ENCODE data around the gene BEND7.
"Not testable (repeated sequence)": the region's sequence is repeated elsewhere in the genome, so short reads cannot be mapped to it uniquely, and the experiment has no call there.

The BEND7 gene

DNA sequence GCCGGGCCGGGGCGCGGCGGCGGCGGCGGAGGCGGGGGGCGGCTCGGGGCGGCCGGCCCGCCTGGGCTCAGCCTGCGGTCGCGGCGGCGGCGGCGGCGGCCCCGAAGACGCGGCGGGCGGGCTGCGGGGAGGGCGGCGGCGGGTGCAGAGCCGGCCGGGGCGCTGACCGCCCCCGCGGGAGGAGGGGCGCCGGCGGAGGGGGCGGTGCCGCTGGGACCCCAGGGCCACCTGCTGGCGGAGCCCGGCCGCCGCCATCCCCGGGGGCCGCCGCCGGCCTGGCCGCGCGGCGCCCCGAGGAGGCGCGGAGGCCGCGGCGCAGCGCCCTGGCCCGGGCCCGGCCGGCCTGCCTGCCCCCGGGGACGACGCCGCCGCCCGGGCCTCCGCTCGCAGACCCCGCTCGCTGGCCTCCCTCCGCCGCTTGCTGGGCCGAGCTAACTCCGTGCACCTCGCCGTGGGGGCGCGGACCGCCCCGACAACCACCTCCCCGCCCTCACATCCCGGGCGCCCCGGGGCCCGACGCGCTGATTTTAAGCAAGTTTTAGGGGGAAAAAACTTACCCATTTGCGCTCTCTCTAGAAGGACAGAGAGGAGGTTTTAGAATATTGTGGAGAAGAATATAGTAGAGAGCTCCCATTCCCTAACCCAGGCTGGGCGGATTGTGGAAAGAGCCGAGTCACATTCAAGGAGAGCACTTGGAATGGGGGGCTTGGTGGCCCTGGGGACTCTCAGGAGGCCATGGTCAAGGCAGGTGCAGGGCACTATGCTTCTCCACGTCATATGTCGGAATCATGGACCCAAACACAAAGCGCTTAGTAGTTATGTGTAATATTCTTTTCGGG lies at the start of gene BEND7:
BEND7 (minus strand) TSS at position 140 of the 839 bp plus-strand sequence. CDS start 481 bp downstream, outside the sequence.
- H3K4me1 Mint-ChIP-seq: peaks cover 6% of the 10 kb centered on the region
- ATAC-seq (peak; percentile 80), DNase-seq (peak in 1 of 2 donors; percentile 6)
- H3K4me3 Mint-ChIP-seq: peak within 1 kb of the TSS; percentile 72 to 73
- H3K27me3 Mint-ChIP-seq: peaks cover 65% of the 10 kb centered on the region
- no peak within 1 kb of the TSS for H3K27ac Mint-ChIP-seq
- H3K9me3 Mint-ChIP-seq: no peaks in the 10 kb centered on the region

- H3K4me3 Mint-ChIP-seq: no peak overlapping the region
- H3K4me1 Mint-ChIP-seq: no peaks in the 10 kb centered on the region
- ATAC-seq (no peak), DNase-seq (no peak)
- H3K27me3 Mint-ChIP-seq: peaks cover 36% of the 10 kb centered on the region
- peaks cover 0 to 11% of the 10 kb centered on the region in 2 donors for H3K9me3 Mint-ChIP-seq
- H3K27ac Mint-ChIP-seq: peak overlapping the region in 1 of 2 donors; percentile 55
Observed at GRCh38 chr10:13573960-13574359, 45.1 kb upstream of the BEND7 start.

DNA sequence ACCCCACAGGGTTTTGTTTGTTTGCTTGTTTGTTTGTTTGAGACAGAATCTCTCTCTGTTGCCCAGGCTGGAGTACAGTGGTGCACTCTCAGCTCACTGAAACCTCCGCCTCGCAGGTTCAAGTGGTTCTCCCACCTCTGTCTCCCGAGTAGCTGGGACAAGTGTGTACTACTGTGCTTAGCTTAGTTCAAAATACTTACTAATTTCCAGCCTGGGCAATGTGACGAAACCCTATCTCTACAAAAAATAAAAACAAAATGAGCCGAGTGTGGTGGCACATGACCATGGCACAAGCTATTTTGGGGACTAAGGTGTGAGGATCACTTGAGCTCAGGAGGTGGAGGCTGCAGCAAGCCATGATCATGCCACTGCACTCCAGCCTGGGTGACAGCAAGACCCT lies 42.7 kb upstream of the BEND7 start:
- Mint-ChIP-seq H3K4me3 (no peak overlapping the region), H3K27ac (no peak overlapping the region), H3K27me3 (peaks cover 23% of the 10 kb centered on the region), H3K9me3 (peaks cover 0 to 11% of the 10 kb centered on the region in 2 donors), H3K4me1 (no peaks in the 10 kb centered on the region)
- ATAC-seq (no peak), DNase-seq (no peak)

DNA sequence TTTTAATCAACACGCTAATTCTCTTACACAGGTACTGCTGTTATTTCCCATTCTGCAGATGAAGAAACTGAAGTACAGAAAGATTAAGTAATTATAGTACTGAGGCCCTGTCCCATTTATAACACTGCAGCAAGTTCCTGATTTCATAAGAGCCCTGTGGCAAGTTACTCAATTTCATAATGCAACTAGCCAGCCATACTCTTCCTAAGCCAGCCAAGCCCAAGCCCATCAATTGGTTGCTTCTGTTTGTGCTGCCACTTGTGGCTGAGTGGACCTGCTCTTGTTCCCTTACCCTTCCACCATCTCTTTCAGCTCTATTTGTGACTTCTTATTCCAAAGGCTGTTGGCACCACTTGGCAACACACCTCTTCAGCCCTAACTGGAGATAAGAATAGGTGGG lies 38.2 kb upstream of the BEND7 start:
- no peak for ATAC-seq
- H3K4me3 Mint-ChIP-seq: no peak overlapping the region

DNA sequence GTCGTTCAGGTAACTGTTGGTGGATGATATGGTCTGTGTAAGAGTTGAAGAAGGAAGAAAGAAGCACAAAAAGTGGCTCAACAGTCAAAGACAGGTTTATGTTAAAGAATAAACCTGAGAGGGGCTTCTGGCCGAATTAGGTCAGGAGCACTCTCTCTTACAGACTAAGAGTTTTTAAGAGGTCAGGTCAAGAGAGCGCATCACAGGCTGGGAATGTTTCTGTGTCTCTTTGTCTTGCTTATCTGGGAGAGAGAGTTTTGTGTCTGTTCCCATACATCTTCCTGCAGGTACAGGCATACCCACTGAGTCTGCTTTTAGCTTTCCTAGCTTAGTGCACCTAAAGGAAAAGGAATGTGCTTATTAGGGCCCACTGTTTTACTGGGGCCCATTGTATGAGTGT lies 35.8 kb upstream of the BEND7 start:
- ATAC-seq (no peak), DNase-seq (no peak)
- no peak overlapping the region for H3K27ac Mint-ChIP-seq

More for the DNA sequence above, 38.2 kb upstream of the BEND7 start:
- Mint-ChIP-seq H3K27ac (no peak overlapping the region), H3K4me1 (no peaks in the 10 kb centered on the region), H3K9me3 (no peaks in the 10 kb centered on the region), H3K27me3 (peaks cover 8% of the 10 kb centered on the region)
- no peak for DNase-seq

GRCh38 chr10:13563481-13564445 lies 34.9 kb upstream of the BEND7 start:
- Mint-ChIP-seq H3K4me3 (no peak overlapping the region), H3K4me1 (no peaks in the 10 kb centered on the region), H3K9me3 (no peaks in the 10 kb centered on the region), H3K27me3 (peaks cover 6% of the 10 kb centered on the region), H3K27ac (no peak overlapping the region)
- no peak for DNase-seq
- ATAC-seq: no peak

More for the DNA sequence above, 35.8 kb upstream of the BEND7 start:
- Mint-ChIP-seq H3K9me3 (no peaks in the 10 kb centered on the region), H3K4me3 (no peak overlapping the region), H3K4me1 (no peaks in the 10 kb centered on the region), H3K27me3 (peaks cover 8% of the 10 kb centered on the region)

- no peak overlapping the region for H3K4me3 Mint-ChIP-seq
- H3K27me3 Mint-ChIP-seq: peaks cover 6% of the 10 kb centered on the region
- H3K4me1 Mint-ChIP-seq: peaks cover 6% of the 10 kb centered on the region
- no peaks in the 10 kb centered on the region for H3K9me3 Mint-ChIP-seq
- DNase-seq (no peak), ATAC-seq (no peak)
- no peak overlapping the region for H3K27ac Mint-ChIP-seq
Observed at GRCh38 chr10:13560597-13560996, 31.8 kb upstream of the BEND7 start.

DNA sequence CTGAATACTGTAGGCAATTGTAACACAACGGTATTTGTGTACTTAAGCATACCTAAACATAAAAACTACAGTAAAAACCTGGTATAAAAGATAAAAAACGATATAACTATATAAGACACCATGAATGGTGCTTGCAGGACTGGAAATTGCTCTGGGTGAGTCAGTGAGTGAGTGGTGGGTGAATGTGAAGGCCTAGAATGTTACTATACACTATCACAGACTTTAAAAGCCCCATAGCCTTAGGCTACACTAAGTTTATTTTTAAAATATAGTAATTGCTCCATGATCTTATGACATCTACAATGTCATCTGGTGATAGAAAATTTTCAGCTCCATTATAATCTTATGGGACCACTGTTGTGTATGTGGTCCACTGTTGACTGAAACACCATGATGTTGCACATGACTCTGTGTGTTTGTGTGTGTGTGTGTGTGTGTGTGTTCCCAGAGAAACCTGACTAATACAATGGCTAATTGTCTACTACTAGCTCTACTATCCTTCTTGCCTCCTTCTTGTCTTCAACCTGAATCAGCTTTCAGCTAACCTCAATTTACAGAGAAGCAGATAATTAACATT lies 30.4 kb upstream of the BEND7 start:
- Mint-ChIP-seq H3K27me3 (peaks cover 6% of the 10 kb centered on the region), H3K4me1 (peaks cover 6% of the 10 kb centered on the region), H3K9me3 (no peaks in the 10 kb centered on the region), H3K27ac (no peak overlapping the region), H3K4me3 (no peak overlapping the region)
- DNase-seq (no peak), ATAC-seq (no peak)

GRCh38 chr10:13555884-13556510 lies 27.2 kb upstream of the BEND7 start:
- Mint-ChIP-seq H3K4me3 (no peak overlapping the region), H3K4me1 (peaks cover 6% of the 10 kb centered on the region), H3K27ac (no peak overlapping the region), H3K27me3 (peaks cover 13% of the 10 kb centered on the region), H3K9me3 (peaks cover 5 to 6% of the 10 kb centered on the region in 2 donors)
- ATAC-seq: no peak
- DNase-seq: no peak

DNA sequence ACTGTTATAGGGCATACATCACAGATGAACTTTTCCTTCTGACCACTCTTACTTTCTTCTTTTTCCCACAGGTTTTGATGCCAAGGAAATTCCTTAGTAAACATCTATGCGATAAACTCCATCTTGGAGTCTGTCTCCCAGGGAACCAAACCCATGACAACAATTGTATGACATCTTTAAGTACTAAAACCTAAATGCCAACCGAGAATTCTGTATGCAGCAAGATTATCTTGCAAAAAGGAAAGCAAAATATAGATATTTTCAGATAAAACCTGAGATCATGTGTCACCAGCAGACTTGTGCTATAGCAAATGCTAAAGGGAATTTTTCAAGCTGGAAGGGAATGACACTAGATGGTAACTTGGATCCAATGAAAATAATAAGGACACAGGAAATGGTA lies 22.0 kb upstream of the BEND7 start:
- Mint-ChIP-seq H3K4me1 (no peaks in the 10 kb centered on the region), H3K4me3 (no peak overlapping the region), H3K9me3 (peaks cover 20 to 25% of the 10 kb centered on the region in 2 donors), H3K27me3 (peaks cover 28% of the 10 kb centered on the region), H3K27ac (no peak overlapping the region)
- ATAC-seq (no peak), DNase-seq (no peak)

- Mint-ChIP-seq H3K27me3 (peaks cover 56% of the 10 kb centered on the region), H3K9me3 (no peaks in the 10 kb centered on the region), H3K4me1 (no peaks in the 10 kb centered on the region), H3K4me3 (no peak overlapping the region), H3K27ac (no peak overlapping the region)
- DNase-seq: no peak
- ATAC-seq: no peak
Observed at GRCh38 chr10:13542533-13542932, 13.7 kb upstream of the BEND7 start.

DNA sequence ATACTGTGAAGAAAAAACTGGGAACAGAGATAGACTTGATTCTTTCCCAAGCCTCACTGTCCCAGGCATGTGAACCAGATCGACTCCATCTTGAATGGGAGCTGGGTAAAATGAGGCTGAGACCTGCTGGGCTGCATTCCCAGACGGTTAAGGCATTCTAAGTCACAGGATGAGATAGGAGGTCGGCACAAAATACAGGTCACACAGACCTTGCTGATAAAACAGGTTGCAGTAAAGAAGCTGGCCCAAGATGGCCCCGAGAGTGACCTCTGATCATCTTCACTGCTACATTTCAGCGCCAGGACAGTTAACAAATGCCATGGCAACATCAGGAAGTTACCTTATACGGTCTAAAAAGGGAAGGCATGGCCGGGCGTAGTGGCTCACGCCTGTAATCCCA lies 9.2 kb upstream of the BEND7 start:
- H3K27ac Mint-ChIP-seq: not testable (repeated sequence)

GRCh38 chr10:13536674-13537366 lies 8.0 kb upstream of the BEND7 start:
- no peaks in the 10 kb centered on the region for H3K4me1 Mint-ChIP-seq
- peaks cover 58% of the 10 kb centered on the region for H3K27me3 Mint-ChIP-seq
- H3K9me3 Mint-ChIP-seq: no peaks in the 10 kb centered on the region
- DNase-seq: peak; percentile 45 to 60
- H3K27ac Mint-ChIP-seq: no peak overlapping the region
- ATAC-seq: peak; percentile 90
- no peak overlapping the region for H3K4me3 Mint-ChIP-seq

More for the DNA sequence above, 9.2 kb upstream of the BEND7 start:
- not testable (repeated sequence) for H3K9me3 Mint-ChIP-seq, ATAC-seq, DNase-seq, H3K4me1 Mint-ChIP-seq, H3K4me3 Mint-ChIP-seq
- peaks cover 54% of the 10 kb centered on the region for H3K27me3 Mint-ChIP-seq

DNA sequence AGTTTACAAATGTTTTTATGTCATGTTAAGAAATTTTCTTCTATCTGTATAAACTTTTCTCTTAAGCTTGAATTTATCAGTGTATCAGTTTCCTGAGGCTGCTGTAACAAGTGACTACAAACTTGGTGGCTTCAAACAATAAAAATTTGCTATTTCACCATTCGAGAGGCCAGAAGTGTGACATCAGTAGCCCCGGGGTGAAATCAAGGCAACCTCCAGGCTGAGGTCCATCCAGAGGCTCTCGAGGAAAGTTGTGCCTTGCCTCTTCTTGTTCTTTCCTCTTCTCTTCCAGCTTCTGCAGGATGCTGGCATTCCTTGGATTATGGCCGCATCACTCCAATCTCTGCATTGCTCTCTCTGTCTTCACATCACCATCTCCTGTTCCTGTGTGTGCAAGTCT lies 6.5 kb upstream of the BEND7 start:
- no peaks in the 10 kb centered on the region for H3K9me3 Mint-ChIP-seq
- H3K27me3 Mint-ChIP-seq: peaks cover 47% of the 10 kb centered on the region
- ATAC-seq (no peak), DNase-seq (no peak)
- H3K4me1 Mint-ChIP-seq: no peaks in the 10 kb centered on the region
- H3K27ac Mint-ChIP-seq: no peak overlapping the region
- no peak overlapping the region for H3K4me3 Mint-ChIP-seq

- Mint-ChIP-seq H3K9me3 (no peaks in the 10 kb centered on the region), H3K4me1 (peaks cover 6% of the 10 kb centered on the region), H3K4me3 (no peak overlapping the region), H3K27ac (no peak overlapping the region), H3K27me3 (peaks cover 65% of the 10 kb centered on the region)
- ATAC-seq: no peak
- DNase-seq: no peak
Observed at GRCh38 chr10:13529714-13529973, 830 bp upstream of the BEND7 start.

All from stimulated activated naive CD8-positive, alpha-beta T cell treated with anti-CD3 and anti-CD28 coated beads, Interleukin-15, amount 100 ng/mL, for 72 hours (primary cell).